K562 (cell line): ENCODE measurements around the gene ADM5. TPM values are rescaled to one million over a fixed set of nuclear protein-coding genes. Genes with fewer than 3 reads are reported as not detected.

Experiments
- ATAC-seq: fragments of 200-7000 bp; cut with Tn5 transposase; 3 replicates; pipeline ENCODE4 v1.9.1; 2020; ENCODE audit warnings: moderate library complexity
- BruUV-seq: library from RNA; stranded (reverse); fragments of 400-500 nt; replicated peaks from 2 replicates; lab custom pipeline; 2021; lab: Mats Ljungman, UMichigan
- CTCF ChIA-PET: fragments of 300-600 bp; formaldehyde crosslinking; extraction: SDS; loops from one replicate; lab custom pipeline; 2021; ENCODE audit warnings: low intra/inter-chr PET ratio; lab: Yijun Ruan, JAX
- POLR2A ChIA-PET: fragments of 300-600, 350-650 bp; sonication (Branson Sonifier 250); formaldehyde crosslinking; extraction: SDS; loops from one replicate; lab custom pipeline; 2021; ENCODE audit warnings: antibody characterized with exemption, inconsistent platforms; lab: Yijun Ruan, JAX
- DNase-seq, 4 experiments: peaks; one replicate each; pipeline versions ENCODE4 v3.0.0 to v3.0.0-alpha.2; 2011 to 2018; ENCODE audit warnings: low spot score in 3 of 4, mixed read lengths in 3 of 4; ENCODE audit errors: extremely low read depth in 1 of 4
- FAIRE-seq: peaks from 2 replicates; lab custom pipeline; 2011; peaks lifted over from hg19 to GRCh38; lab: Jason Lieb, UNC
- H2AFZ ChIP-seq: 2 replicates; pipeline ENCODE4 v1.6.0; 2011; ENCODE audit warnings: low read depth, low read length, control low read depth, inconsistent platforms
- H3K27ac ChIP-seq: fragments of 200-600 bp; 3 replicates; pipeline ENCODE4 v1.8.0; 2011; ENCODE audit warnings: low read depth, mild to moderate bottlenecking, control low read depth, inconsistent platforms, low read length, moderate library complexity, mixed read lengths; ENCODE audit errors: extremely low read depth
- H3K27me3 ChIP-seq, 2 experiments: fragments of 300-600 bp in 1 of 2; 2 replicates in 1 of 2; 3 replicates in 1 of 2; pipeline versions ENCODE4 v1.6.0 to v1.8.0; 2011; ENCODE audit warnings: inconsistent platforms in 2 of 2, low read length in 2 of 2, mild to moderate bottlenecking in 1 of 2, mixed read lengths in 1 of 2, moderate library complexity in 1 of 2; ENCODE audit not compliant: control insufficient read depth in 2 of 2, insufficient read depth in 2 of 2
- H3K36me3 ChIP-seq: fragments of 300-600 bp; 3 replicates; pipeline ENCODE4 v1.8.0; 2011; ENCODE audit warnings: mild to moderate bottlenecking, low read length, inconsistent platforms; ENCODE audit not compliant: control insufficient read depth, insufficient read depth
- H3K4me1 ChIP-seq, 2 experiments: fragments of 200-600 bp in 1 of 2; replicated peaks in 1 of 2; 2 replicates in 1 of 2; 3 replicates in 1 of 2; pipeline versions ENCODE4 v1.5.1 to v1.8.0; 2011; ENCODE audit warnings: inconsistent platforms in 2 of 2, low read length in 2 of 2, mild to moderate bottlenecking in 1 of 2, mixed read lengths in 1 of 2, moderate library complexity in 1 of 2; ENCODE audit not compliant: control insufficient read depth in 2 of 2, insufficient read depth in 2 of 2
- H3K4me2 ChIP-seq: 2 replicates; pipeline ENCODE4 v1.6.1; 2011; ENCODE audit warnings: low read length, control low read depth, inconsistent platforms, mixed read lengths; ENCODE audit not compliant: insufficient read depth
- H3K4me3 ChIP-seq: fragments of 200-600 bp; sonication (generic), shearing (Covaris generic); 2 replicates; pipeline ENCODE4 v1.5.1; 2016; ENCODE audit warnings: control low read depth, inconsistent platforms
- H3K79me2 ChIP-seq: fragments of 200-600 bp; 3 replicates; pipeline ENCODE4 v1.8.0; 2011; ENCODE audit warnings: low read length, inconsistent platforms; ENCODE audit not compliant: control insufficient read depth, insufficient read depth
- H3K9ac ChIP-seq, 2 experiments: 2 replicates each; pipeline versions ENCODE4 v1.6.0 to v1.6.1; 2011; ENCODE audit warnings: low read depth in 2 of 2, low read length in 2 of 2, control low read depth in 1 of 2, inconsistent platforms in 1 of 2, mild to moderate bottlenecking in 1 of 2, mixed read lengths in 1 of 2; ENCODE audit not compliant: insufficient read depth in 1 of 2
- H3K9me1 ChIP-seq: one replicate; pipeline ENCODE4 v1.6.0; 2011; ENCODE audit warnings: inconsistent platforms, mild to moderate bottlenecking, low read length, moderate library complexity; ENCODE audit not compliant: control insufficient read depth, insufficient read depth
- H3K9me3 ChIP-seq: replicated peaks from 2 replicates; pipeline ENCODE4 v1.5.1; 2011; ENCODE audit warnings: low read depth, low read length, inconsistent platforms; ENCODE audit not compliant: control insufficient read depth, insufficient read depth
- H4K20me1 ChIP-seq: replicated peaks from 2 replicates; pipeline ENCODE4 v1.6.1; 2011; ENCODE audit warnings: low read length, inconsistent platforms, mixed read lengths; ENCODE audit not compliant: control insufficient read depth, insufficient read depth
- AFF1 ChIP-seq, 2 experiments: fragments of 450-650 bp; IDR thresholded peaks; 2 replicates each; pipeline ENCODE4 v1.6.1; 2018; ENCODE audit warnings: mild to moderate bottlenecking in 2 of 2, low read depth in 1 of 2; ENCODE audit not compliant: partially characterized antibody in 2 of 2
- CXXC5 ChIP-seq: fragments of 250-450 bp; sonication (Bioruptor Pico); IDR thresholded peaks from 2 replicates; pipeline ENCODE4 v1.8.0; 2022; ENCODE audit warnings: inconsistent platforms, mild to moderate bottlenecking, moderate library complexity
- FIP1L1 ChIP-seq: fragments of 200-400 bp; formaldehyde crosslinking; IDR thresholded peaks from 2 replicates; pipeline ENCODE4 v1.6.1; 2018; ENCODE audit warnings: mild to moderate bottlenecking, low read depth, low read length; ENCODE audit not compliant: poor library complexity, severe bottlenecking
- HLTF ChIP-seq: fragments of 450-650 bp; IDR thresholded peaks from 2 replicates; pipeline ENCODE4 v1.6.1; 2016
- JUNB ChIP-seq: fragments of 450-650 bp; formaldehyde crosslinking; conservative IDR thresholded peaks from 2 replicates; pipeline ENCODE4 v1.4.0; 2020; ENCODE audit warnings: mild to moderate bottlenecking
- MAZ ChIP-seq, 2 experiments: fragments of 450-650 bp in 1 of 2; sonication (generic) in 1 of 2; formaldehyde crosslinking; IDR thresholded peaks in 1 of 2; conservative IDR thresholded peaks in 1 of 2; 2 replicates each; pipeline versions ENCODE4 v1.4.0 to v1.5.0; 2020; ENCODE audit warnings: mild to moderate bottlenecking in 1 of 2, missing genetic modification reagents in 1 of 2
- NCOA1 ChIP-seq: fragments of 450-650 bp; IDR thresholded peaks from 2 replicates; pipeline ENCODE4 v1.6.1; 2016; ENCODE audit warnings: low read depth
- POLR2G ChIP-seq: fragments of 200-400 bp; formaldehyde crosslinking; IDR thresholded peaks from 2 replicates; pipeline ENCODE4 v1.6.1; 2017; ENCODE audit warnings: low read depth, mild to moderate bottlenecking, antibody characterized with exemption, low read length, moderate library complexity
- RBFOX2 ChIP-seq: fragments of 200-400 bp; formaldehyde crosslinking; IDR thresholded peaks from 2 replicates; pipeline ENCODE4 v1.6.1; 2017; ENCODE audit warnings: low read depth, mild to moderate bottlenecking, low read length, moderate library complexity
- RFX7 ChIP-seq: fragments of 250-450 bp; sonication (Bioruptor Pico); IDR thresholded peaks from 2 replicates; pipeline ENCODE4 v1.5.1; 2021; ENCODE audit warnings: mild to moderate bottlenecking
- RNF2 ChIP-seq: sonication (generic); IDR thresholded peaks from 2 replicates; pipeline ENCODE4 v1.6.1; 2016
- SUPT5H ChIP-seq: fragments of 450-650 bp; IDR thresholded peaks from 2 replicates; pipeline ENCODE4 v1.6.1; 2016
- ZBTB7A ChIP-seq: IDR thresholded peaks from 2 replicates; pipeline ENCODE4 v1.6.1; 2011; ENCODE audit warnings: low read depth, mild to moderate bottlenecking, low read length, moderate library complexity, borderline replicate concordance; ENCODE audit not compliant: control insufficient read depth
- ZNF324 ChIP-seq: fragments of 250-450 bp; sonication (Bioruptor Pico); IDR thresholded peaks from 2 replicates; pipeline ENCODE4 v1.4.0; 2020; ENCODE audit warnings: mild to moderate bottlenecking
- WGBS: fragments of 100-300 bp; shearing (Covaris generic); methylation state at CpG from one replicate; pipeline ENCODE4 v1.1.6; 2016; ENCODE audit warnings: low coverage, mixed read lengths; ENCODE audit not compliant: insufficient coverage; ENCODE audit errors: missing lambda C conversion rate; 5-methylcytosine and 5-hydroxymethylcytosine counted together
- in situ Hi-C: fragments of 300-500 bp; cut with MboI; formaldehyde crosslinking; loops from 4 replicates; pipeline ENCODE4 v1.15.0; 2018; ENCODE audit warnings: inconsistent platforms, mixed read lengths
- intact Hi-C: fragments of 100-400 bp; cut with micrococcal nuclease; formaldehyde crosslinking; loops from 2 replicates; pipeline ENCODE4 v1.14.2; 2022
- polyA plus RNA-seq, 8 experiments: library from polyadenylated mRNA; depleted of rRNA in 4 of 8; stranded (reverse) in 5 of 8; unstranded in 3 of 8; fragments of >200 nt; fragmentation: Nextera tagmentation in 2 of 8; fragmentation: Illumina TruSeq in 1 of 8; extraction: Ambion mirVana in 2 of 8; extraction: Trizol in 1 of 8; gene quantifications; 2 replicates each; pipeline versions ENCODE4 v1.2.1 to v1.2.3, GENCODE V29; 2011 to 2014; ENCODE audit warnings: inconsistent platforms in 1 of 8, missing spikeins in 1 of 8
- total RNA-seq, 7 experiments: library from RNA; depleted of rRNA in 6 of 7; stranded (reverse); fragments of >200 nt in 6 of 7; fragmentation: Illumina TruSeq in 2 of 7; extraction: Trizol in 2 of 7; gene quantifications; 2 replicates each; pipeline versions ENCODE4 v1.2.1 to v1.2.3, GENCODE V29; 2011 to 2021; ENCODE audit warnings: low replicate concordance in 1 of 7
- TF ChIP-seq, protein P1 (sequence below): sonication (generic); formaldehyde crosslinking; IDR thresholded peaks from 2 replicates; pipeline ENCODE4 v1.8.0; 2022; ENCODE audit warnings: missing genetic modification reagents, mild to moderate bottlenecking, moderate library complexity, borderline replicate concordance

ADM5 gene
- total and polyA plus RNA-seq, 9 of the 15 experiments (the other 6 are each of a cell fraction or from before 2014, with no cell fraction given): 0.13 to 8.4 (median 2.0) TPM; not detected in 1

DNA sequence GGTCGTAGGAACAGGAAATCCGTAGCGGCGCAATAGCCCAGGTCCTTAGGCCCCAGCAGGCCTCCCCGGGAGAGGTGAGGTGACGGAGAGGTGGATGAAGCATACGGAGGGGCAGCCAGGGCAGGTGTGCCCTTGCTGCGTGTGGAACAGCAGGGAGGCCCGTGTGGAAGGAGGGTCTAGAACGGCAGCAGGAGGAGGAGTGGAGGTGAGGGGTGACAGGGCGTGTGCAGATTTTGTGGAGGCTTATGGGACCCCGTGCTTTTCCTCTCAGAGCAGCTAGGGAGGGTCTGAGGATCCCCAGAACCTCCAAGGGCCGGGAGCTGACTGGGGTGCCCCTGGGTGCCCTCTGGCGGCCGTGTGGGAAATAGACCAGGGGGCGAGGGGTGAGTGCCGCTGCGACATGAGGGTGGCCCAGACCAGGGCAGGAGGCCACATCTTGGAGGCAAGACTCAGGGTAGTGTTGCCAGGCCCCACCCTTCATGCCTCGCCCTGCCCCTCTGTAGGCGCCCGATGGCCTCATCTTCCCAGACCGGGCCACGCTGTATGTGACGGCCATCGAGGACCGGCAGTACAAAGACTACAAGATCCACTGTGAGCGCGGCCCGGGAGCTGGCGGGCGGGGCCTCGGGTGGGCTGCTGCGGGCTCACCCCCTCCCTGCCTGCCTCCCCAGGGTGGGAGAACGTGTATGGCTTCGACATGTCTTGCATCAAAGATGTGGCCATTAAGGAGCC, 5.0 kb upstream of the ADM5 start:
- H4K20me1 ChIP-seq: peaks cover 7% of the 10 kb centered on the region; the same call in 1 of the 2 replicates
- 82% methylated on average over 27 of the region's 35 CpGs for WGBS
- TF ChIP-seq POLR2G (peak; percentile 64), ZNF324 (CRISPR knock-in tag) (no peak), RFX7 (CRISPR knock-in tag) (no peak), MAZ (CRISPR knock-in tag; conservative IDR thresholded peaks at IDR 0.05 in 1 of 2, IDR thresholded peaks at IDR 0.05 in 1 of 2) (no peak), JUNB (no peak), NCOA1 (no peak), RNF2 (no peak), CXXC5 (CRISPR knock-in tag) (no peak), SUPT5H (peak; percentile 65; the same call in 1 of the 2 replicates), RBFOX2 (peak; percentile 60), ZBTB7A (peak; percentile 40; the same call in 1 of the 2 replicates), HLTF (no peak), FIP1L1 (peak; percentile 59), AFF1 (IDR thresholded peaks at IDR 0.05; ENCODE audit: low read depth in 1 of 2, partially characterized antibody in 2 of 2) (no peak)
- TF ChIP-seq, protein P1, sequence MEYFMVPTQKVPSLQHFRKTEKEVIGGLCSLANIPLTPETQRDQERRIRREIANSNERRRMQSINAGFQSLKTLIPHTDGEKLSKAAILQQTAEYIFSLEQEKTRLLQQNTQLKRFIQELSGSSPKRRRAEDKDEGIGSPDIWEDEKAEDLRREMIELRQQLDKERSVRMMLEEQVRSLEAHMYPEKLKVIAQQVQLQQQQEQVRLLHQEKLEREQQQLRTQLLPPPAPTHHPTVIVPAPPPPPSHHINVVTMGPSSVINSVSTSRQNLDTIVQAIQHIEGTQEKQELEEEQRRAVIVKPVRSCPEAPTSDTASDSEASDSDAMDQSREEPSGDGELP (CRISPR knock-in tag): peak; percentile 25; the same call in 1 of the 2 replicates

More for the DNA sequence above, 5.0 kb upstream of the ADM5 start:
- Histone ChIP-seq H3K36me3 (peaks cover 97% of the 10 kb centered on the region), H2AFZ (no peak overlapping the region), H3K4me2 (no peak overlapping the region), H3K27me3 (no peaks in the 10 kb centered on the region), H3K4me3 (no peak overlapping the region), H3K4me1 (peaks cover 15 to 70% of the 10 kb centered on the region in 2 experiments), H3K27ac (no peak overlapping the region), H3K9me3 (no peaks in the 10 kb centered on the region), H3K9me1 (peaks cover 3% of the 10 kb centered on the region), H3K79me2 (peaks cover 28% of the 10 kb centered on the region), H3K9ac (no peak overlapping the region)
- ChIA-PET POLR2A (interaction anchor here (0.5 to 1.4 kb wide), 4 partner anchors 12 to 826 kb away, joined by 3 read pairs; no protein-coding TSS in a partner anchor), CTCF (interaction anchor here (0.5 to 1.6 kb wide), 4 partner anchors 17 to 299 kb away, joined by 3 to 4 read pairs (median 3); no protein-coding TSS in a partner anchor)
- in situ Hi-C loops (no loop called here), intact Hi-C loops (loop anchor here (2.0 kb wide), 1 partner anchor 76 kb away; no protein-coding TSS in a partner anchor)
- FAIRE-seq (no peak), ATAC-seq (peak; percentile 68), DNase-seq (peak in 2 of 4 experiments; percentile 37 to 50)
- BruUV-seq: no TSS peak
